ENCODE results near the gene TPO. TPM values are rescaled to one million over a fixed set of nuclear protein-coding genes. Genes with fewer than 3 reads are reported as not detected.

Gene TPO
- polyA plus RNA-seq, 3 donors, result not detected

- Mint-ChIP-seq H3K4me3 (no peak overlapping the region), H3K36me3 (no peaks in the 10 kb centered on the region), H3K9me3 (peaks cover 0 to 9% (median 5%) of the 10 kb centered on the region in 7 donors), H3K27ac (no peak overlapping the region), H3K4me1 (no peaks in the 10 kb centered on the region), H3K27me3 (ENCODE audit: low read depth in 3 of 3) (peaks cover 0 to 2% (median 0%) of the 10 kb centered on the region in 3 donors)
- TF ChIP-seq, protein P1, sequence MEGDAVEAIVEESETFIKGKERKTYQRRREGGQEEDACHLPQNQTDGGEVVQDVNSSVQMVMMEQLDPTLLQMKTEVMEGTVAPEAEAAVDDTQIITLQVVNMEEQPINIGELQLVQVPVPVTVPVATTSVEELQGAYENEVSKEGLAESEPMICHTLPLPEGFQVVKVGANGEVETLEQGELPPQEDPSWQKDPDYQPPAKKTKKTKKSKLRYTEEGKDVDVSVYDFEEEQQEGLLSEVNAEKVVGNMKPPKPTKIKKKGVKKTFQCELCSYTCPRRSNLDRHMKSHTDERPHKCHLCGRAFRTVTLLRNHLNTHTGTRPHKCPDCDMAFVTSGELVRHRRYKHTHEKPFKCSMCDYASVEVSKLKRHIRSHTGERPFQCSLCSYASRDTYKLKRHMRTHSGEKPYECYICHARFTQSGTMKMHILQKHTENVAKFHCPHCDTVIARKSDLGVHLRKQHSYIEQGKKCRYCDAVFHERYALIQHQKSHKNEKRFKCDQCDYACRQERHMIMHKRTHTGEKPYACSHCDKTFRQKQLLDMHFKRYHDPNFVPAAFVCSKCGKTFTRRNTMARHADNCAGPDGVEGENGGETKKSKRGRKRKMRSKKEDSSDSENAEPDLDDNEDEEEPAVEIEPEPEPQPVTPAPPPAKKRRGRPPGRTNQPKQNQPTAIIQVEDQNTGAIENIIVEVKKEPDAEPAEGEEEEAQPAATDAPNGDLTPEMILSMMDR (IDR thresholded peaks at IDR 0.05), result no peak
- Histone ChIP-seq H3K27me3 (ENCODE audit: control insufficient read depth in 2 of 2, insufficient read depth in 2 of 2, low read length in 2 of 2) (no peaks in the 10 kb centered on the region), H3K79me2 (ENCODE audit: insufficient read depth, low read length) (no peaks in the 10 kb centered on the region), H3K9me3 (replicated peaks in 1 of 2; ENCODE audit: control insufficient read depth in 1 of 2, insufficient read depth in 1 of 2, low read length in 2 of 2) (no peaks in the 10 kb centered on the region), H3K36me3 (replicated peaks in 1 of 2; ENCODE audit: control insufficient read depth in 1 of 2, insufficient read depth in 2 of 2, low read length in 2 of 2) (no peaks in the 10 kb centered on the region), H3K9ac (ENCODE audit: insufficient read depth, low read length, poor library complexity, severe bottlenecking) (no peak overlapping the region), H3K4me2 (replicated peaks; ENCODE audit: extremely low read depth, low read length, poor library complexity, severe bottlenecking) (no peak overlapping the region), H3K4me3 (replicated peaks in 1 of 3; ENCODE audit: low read depth in 2 of 3, low read length in 3 of 3) (no peak overlapping the region), H3K4me1 (ENCODE audit: control insufficient read depth in 1 of 2, insufficient read depth in 2 of 2, low read length in 2 of 2) (no peaks in the 10 kb centered on the region), H3K27ac (ENCODE audit: low read depth in 1 of 2, low read length in 2 of 2) (no peak overlapping the region), H2AFZ (ENCODE audit: insufficient read depth, low read depth, low read length, poor library complexity, severe bottlenecking) (no peak overlapping the region), H4K20me1 (ENCODE audit: insufficient read depth, low read length) (no peaks in the 10 kb centered on the region)
- intact Hi-C loops (cut with micrococcal nuclease), result no loop called here
- 86% methylated on average over 13 of the region's 15 CpGs for WGBS (ENCODE audit: insufficient coverage)
- DNase-seq, result no peak
Observed at GRCh38 chr2:1492711-1493430, 79.6 kb downstream of the TPO start.

GRCh38 chr2:1493431-1494126 is 80.3 kb downstream of the TPO start:
- Mint-ChIP-seq H3K27ac (no peak overlapping the region), H3K27me3 (ENCODE audit: low read depth in 3 of 3) (peaks cover 0 to 2% (median 0%) of the 10 kb centered on the region in 3 donors), H3K4me3 (no peak overlapping the region), H3K36me3 (no peaks in the 10 kb centered on the region), H3K9me3 (peaks cover 0 to 6% (median 3%) of the 10 kb centered on the region in 7 donors), H3K4me1 (no peaks in the 10 kb centered on the region)
- H3K36me3 ChIP-seq (replicated peaks in 1 of 2; ENCODE audit: control insufficient read depth in 1 of 2, insufficient read depth in 2 of 2, low read length in 2 of 2), result no peaks in the 10 kb centered on the region
- intact Hi-C loops (cut with micrococcal nuclease), result no loop called here
- no peak overlapping the region for H3K4me2 ChIP-seq (replicated peaks; ENCODE audit: extremely low read depth, low read length, poor library complexity, severe bottlenecking)
- H3K9ac ChIP-seq (ENCODE audit: insufficient read depth, low read length, poor library complexity, severe bottlenecking), result no peak overlapping the region
- H3K27ac ChIP-seq (ENCODE audit: low read depth in 1 of 2, low read length in 2 of 2), result no peak overlapping the region
- no peak overlapping the region for H2AFZ ChIP-seq (ENCODE audit: insufficient read depth, low read depth, low read length, poor library complexity, severe bottlenecking)
- no peaks in the 10 kb centered on the region for H3K4me1 ChIP-seq (ENCODE audit: control insufficient read depth in 1 of 2, insufficient read depth in 2 of 2, low read length in 2 of 2)
- no peaks in the 10 kb centered on the region for H4K20me1 ChIP-seq (ENCODE audit: insufficient read depth, low read length)
- WGBS (ENCODE audit: insufficient coverage), result 92% methylated on average over 18 of the region's 24 CpGs
- H3K9me3 ChIP-seq (replicated peaks in 1 of 2; ENCODE audit: control insufficient read depth in 1 of 2, insufficient read depth in 1 of 2, low read length in 2 of 2), result no peaks in the 10 kb centered on the region
- DNase-seq, result no peak
- H3K4me3 ChIP-seq (replicated peaks in 1 of 3; ENCODE audit: low read depth in 2 of 3, low read length in 3 of 3), result no peak overlapping the region
- no peaks in the 10 kb centered on the region for H3K27me3 ChIP-seq (ENCODE audit: control insufficient read depth in 2 of 2, insufficient read depth in 2 of 2, low read length in 2 of 2)
- TF ChIP-seq, protein P1 (IDR thresholded peaks at IDR 0.05), result no peak
- H3K79me2 ChIP-seq (ENCODE audit: insufficient read depth, low read length), result no peaks in the 10 kb centered on the region

Measured in CD14-positive monocyte (primary cell).